IMR-90 (cell line): ENCODE measurements around the gene PMS2. TPM values are rescaled to one million over a fixed set of nuclear protein-coding genes. Genes with fewer than 3 reads are reported as not detected.

Experiments used
- ATAC-seq: fragments of 200-7000 bp; cut with Tn5 transposase; 2 replicates; pipeline ENCODE4 v1.9.1; 2020; ENCODE audit warnings: low read depth, mild to moderate bottlenecking, moderate library complexity
- BruUV-seq: library from RNA; stranded (reverse); fragments of 400-500 nt; replicated peaks from 2 replicates; lab custom pipeline; 2021; lab: Mats Ljungman, UMichigan
- CTCF ChIA-PET: fragments of 300-600 bp; formaldehyde crosslinking; extraction: SDS; loops from one replicate; lab custom pipeline; 2021; ENCODE audit warnings: antibody characterized with exemption; lab: Yijun Ruan, JAX
- POLR2A ChIA-PET: fragments of 300-600 bp; sonication (Branson Sonifier 250); formaldehyde crosslinking; loops from one replicate; lab custom pipeline; 2022; ENCODE audit warnings: antibody characterized with exemption; ENCODE audit not compliant: unreplicated experiment; lab: Charles Lee
- DNase-seq: peaks from one replicate; pipeline ENCODE4 v3.0.0; 2013
- H2AFZ ChIP-seq: replicated peaks from 2 replicates; pipeline ENCODE3; 2013; ENCODE audit warnings: low read length, mild to moderate bottlenecking; ENCODE audit not compliant: poor library complexity
- H2AK5ac ChIP-seq: 2 replicates; pipeline ENCODE4 v1.6.1; 2013; ENCODE audit warnings: low read depth, low read length, inconsistent platforms
- H2AK9ac ChIP-seq: replicated peaks from 2 replicates; pipeline ENCODE3; 2013; ENCODE audit warnings: mild to moderate bottlenecking, low read depth, low read length, moderate library complexity; ENCODE audit not compliant: poor library complexity
- H2BK120ac ChIP-seq: 2 replicates; pipeline ENCODE4 v1.6.1; 2013; ENCODE audit warnings: low read depth, low read length, inconsistent platforms
- H2BK15ac ChIP-seq: 3 replicates; pipeline ENCODE4 v1.6.1; 2013; ENCODE audit warnings: low read depth, low read length, inconsistent platforms
- H2BK20ac ChIP-seq: 2 replicates; pipeline ENCODE4 v1.6.1; 2013; ENCODE audit warnings: low read depth, mild to moderate bottlenecking, inconsistent platforms, low read length, moderate library complexity
- H2BK5ac ChIP-seq: 2 replicates; pipeline ENCODE4 v1.6.1; 2013; ENCODE audit warnings: mild to moderate bottlenecking, low read depth, low read length, inconsistent platforms; ENCODE audit not compliant: poor library complexity, severe bottlenecking
- H3K14ac ChIP-seq: replicated peaks from 2 replicates; pipeline ENCODE4 v1.6.1; 2013; ENCODE audit warnings: low read depth, low read length, inconsistent platforms
- H3K18ac ChIP-seq: 2 replicates; pipeline ENCODE4 v1.6.1; 2013; ENCODE audit warnings: low read depth, low read length, control low read depth
- H3K23ac ChIP-seq: 2 replicates; pipeline ENCODE4 v1.6.1; 2013; ENCODE audit warnings: low read depth, low read length, inconsistent platforms
- H3K27ac ChIP-seq: 2 replicates; pipeline ENCODE4 v1.5.1; 2013; ENCODE audit warnings: mild to moderate bottlenecking, control low read depth, low read length; ENCODE audit not compliant: insufficient read depth
- H3K27me3 ChIP-seq: 2 replicates; pipeline ENCODE4 v1.6.1; 2013; ENCODE audit warnings: low read length; ENCODE audit not compliant: control insufficient read depth, insufficient read depth
- H3K36me3 ChIP-seq: 2 replicates; pipeline ENCODE4 v1.6.1; 2013; ENCODE audit warnings: low read length, mixed read lengths; ENCODE audit not compliant: control insufficient read depth, insufficient read depth
- H3K4ac ChIP-seq: 2 replicates; pipeline ENCODE4 v1.6.1; 2013; ENCODE audit warnings: low read depth, low read length, inconsistent platforms
- H3K4me1 ChIP-seq: 2 replicates; pipeline ENCODE4 v1.6.1; 2013; ENCODE audit warnings: low read length, mixed read lengths; ENCODE audit not compliant: control insufficient read depth, insufficient read depth
- H3K4me2 ChIP-seq: 2 replicates; pipeline ENCODE4 v1.6.1; 2013; ENCODE audit warnings: low read depth, mild to moderate bottlenecking, control low read depth, low read length, moderate library complexity
- H3K4me3 ChIP-seq: 2 replicates; pipeline ENCODE4 v1.5.1; 2013; ENCODE audit warnings: low read depth, mild to moderate bottlenecking, control low read depth, low read length, moderate library complexity; ENCODE audit not compliant: insufficient read depth
- H3K56ac ChIP-seq: 2 replicates; pipeline ENCODE4 v1.6.1; 2013; ENCODE audit warnings: low read length, inconsistent platforms; ENCODE audit not compliant: insufficient read depth; ENCODE audit errors: extremely low read depth
- H3K79me1 ChIP-seq, 2 experiments: 2 replicates each; pipeline ENCODE4 v1.6.1; 2013; ENCODE audit warnings: low read length in 2 of 2, inconsistent platforms in 1 of 2, low read depth in 1 of 2
- H3K9ac ChIP-seq: 2 replicates; pipeline ENCODE4 v1.6.1; 2013; ENCODE audit warnings: low read depth, low read length, control low read depth
- H3K9me1 ChIP-seq: 2 replicates; pipeline ENCODE4 v1.6.1; 2013; ENCODE audit warnings: low read length, inconsistent platforms; ENCODE audit not compliant: insufficient read depth
- H3K9me3 ChIP-seq: 2 replicates; pipeline ENCODE4 v1.6.1; 2013; ENCODE audit warnings: low read length; ENCODE audit not compliant: control insufficient read depth, insufficient read depth
- H4K20me1 ChIP-seq: 2 replicates; pipeline ENCODE4 v1.6.1; 2013; ENCODE audit warnings: low read length, inconsistent platforms; ENCODE audit not compliant: insufficient read depth
- H4K5ac ChIP-seq: 2 replicates; pipeline ENCODE4 v1.6.1; 2013; ENCODE audit warnings: mild to moderate bottlenecking, low read depth, low read length, control low read depth
- H4K8ac ChIP-seq, 2 experiments: 2 replicates each; pipeline ENCODE4 v1.6.1; 2013; ENCODE audit warnings: low read depth in 2 of 2, low read length in 2 of 2, control low read depth in 1 of 2, inconsistent platforms in 1 of 2
- H4K91ac ChIP-seq: 2 replicates; pipeline ENCODE4 v1.6.1; 2013; ENCODE audit warnings: low read depth, low read length, inconsistent platforms; ENCODE audit not compliant: insufficient read depth
- BHLHE40 ChIP-seq: fragments of 150-350 bp; IDR thresholded peaks from 2 replicates; pipeline ENCODE4 v1.6.1; 2016; ENCODE audit warnings: mild to moderate bottlenecking, low read depth, low read length
- CEBPB ChIP-seq: IDR thresholded peaks from 2 replicates; pipeline ENCODE4 v1.6.1; 2012; ENCODE audit warnings: low read depth, low read length, improper control_type of control experiment
- CHD1 ChIP-seq: IDR thresholded peaks from 2 replicates; pipeline ENCODE4 v1.6.1; 2012; ENCODE audit warnings: low read depth, low read length, improper control_type of control experiment
- CTCF ChIP-seq: conservative IDR thresholded peaks from 2 replicates; pipeline ENCODE4 v1.5.1; 2012; ENCODE audit warnings: mild to moderate bottlenecking, low read depth, low read length, improper control_type of control experiment
- ELK1 ChIP-seq: fragments of 150-350 bp; IDR thresholded peaks from 2 replicates; pipeline ENCODE4 v1.6.1; 2016; ENCODE audit warnings: low read depth, mild to moderate bottlenecking, low read length, moderate library complexity, borderline replicate concordance
- FOS ChIP-seq: fragments of 150-350 bp; IDR thresholded peaks from 2 replicates; pipeline ENCODE4 v1.6.1; 2016; ENCODE audit warnings: low read depth, low read length
- MAFK ChIP-seq: IDR thresholded peaks from 2 replicates; pipeline ENCODE4 v1.6.1; 2012; ENCODE audit warnings: low read depth, low read length, improper control_type of control experiment
- MAZ ChIP-seq: IDR thresholded peaks from 2 replicates; pipeline ENCODE4 v1.6.1; 2012; ENCODE audit warnings: low read depth, mild to moderate bottlenecking, low read length, improper control_type of control experiment, moderate library complexity, borderline replicate concordance
- MXI1 ChIP-seq: IDR thresholded peaks from 2 replicates; pipeline ENCODE4 v1.6.1; 2012; ENCODE audit warnings: low read depth, mild to moderate bottlenecking, low read length, moderate library complexity, borderline replicate concordance
- RAD21 ChIP-seq: IDR thresholded peaks from 2 replicates; pipeline ENCODE4 v1.6.1; 2012; ENCODE audit warnings: low read length, improper control_type of control experiment
- RCOR1 ChIP-seq: IDR thresholded peaks from 2 replicates; pipeline ENCODE4 v1.6.1; 2012; ENCODE audit warnings: mild to moderate bottlenecking, low read length, improper control_type of control experiment; ENCODE audit not compliant: insufficient replicate concordance
- RFX5 ChIP-seq: IDR thresholded peaks from 2 replicates; pipeline ENCODE4 v1.8.0; 2012; ENCODE audit warnings: low read depth, mild to moderate bottlenecking, low read length, moderate library complexity
- SMC3 ChIP-seq: fragments of 150-350 bp; IDR thresholded peaks from 2 replicates; pipeline ENCODE4 v1.6.1; 2016; ENCODE audit warnings: low read depth, mild to moderate bottlenecking, antibody characterized with exemption, low read length, moderate library complexity
- WGBS, 2 experiments: methylation state at CpG; one replicate each; pipeline versions ENCODE4 v1.1.5 to v1.1.7; 2013; ENCODE audit warnings: missing lambda C conversion rate in 2 of 2; ENCODE audit not compliant: insufficient read length in 1 of 2; ENCODE audit errors: extremely low coverage in 2 of 2; 5-methylcytosine and 5-hydroxymethylcytosine counted together
- dilution Hi-C: fragments of 300-500 bp; cut with HindIII; formaldehyde crosslinking; loops from one replicate; pipeline ENCODE4 v1.14.3; 2018; ENCODE audit warnings: low sequenced_read_pairs; ENCODE audit not compliant: unreplicated experiment
- in situ Hi-C: fragments of 300-500 bp; cut with MboI; formaldehyde crosslinking; loops from 3 replicates; pipeline ENCODE4 v1.14.3; 2019; ENCODE audit warnings: low sequenced_read_pairs, inconsistent platforms, mixed read lengths
- intact Hi-C: fragments of 100-400 bp; cut with micrococcal nuclease; formaldehyde crosslinking; loops from 2 replicates; pipeline ENCODE4 v1.10.0; 2022
- polyA plus RNA-seq, 3 experiments: library from polyadenylated mRNA; depleted of rRNA; stranded (reverse); fragments of >200 nt; gene quantifications; 2 replicates each; pipeline ENCODE4 v1.2.3, GENCODE V29; 2012; ENCODE audit warnings: low replicate concordance in 1 of 3
- total RNA-seq: library from RNA; depleted of rRNA; stranded (reverse); fragments of >200 nt; gene quantifications from 2 replicates; pipeline ENCODE4 v1.2.3, GENCODE V29; 2012

PMS2 gene
- total and polyA plus RNA-seq, 2 of the 4 experiments (the other 2 are of a cell fraction), result 6.8 to 14.3 TPM

GRCh38 chr7:6035165-6035564 is 26.3 kb upstream of the PMS2 start:
- intact Hi-C loops, result no loop called here

More at GRCh38 chr7:6035165-6035564, 26.3 kb upstream of the PMS2 start:
- H3K4me3 ChIP-seq, result no peak overlapping the region
- no peak overlapping the region for H3K4ac ChIP-seq
- H3K4me2 ChIP-seq, result no peak overlapping the region
- H2BK20ac ChIP-seq, result no peak overlapping the region
- no peak overlapping the region for H3K27ac ChIP-seq
- H3K56ac ChIP-seq, result no peak overlapping the region
- H3K79me1 ChIP-seq, result peaks cover 21 to 25% of the 10 kb centered on the region in 2 experiments
- H3K18ac ChIP-seq, result no peak overlapping the region
- H2BK5ac ChIP-seq, result no peak overlapping the region
- H3K9me1 ChIP-seq, result no peaks in the 10 kb centered on the region; the same call in 1 of the 2 replicates
- DNase-seq, result no peak
- H3K9ac ChIP-seq, result no peak overlapping the region
- no peak overlapping the region for H2BK15ac ChIP-seq
- H3K36me3 ChIP-seq, result peaks cover 45% of the 10 kb centered on the region
- dilution Hi-C loops, result no loop called here
- no peaks in the 10 kb centered on the region for H4K20me1 ChIP-seq
- H2AK9ac ChIP-seq, result no peak overlapping the region
- H3K14ac ChIP-seq, result no peak overlapping the region
- TF ChIP-seq BHLHE40 (no peak), RFX5 (no peak), SMC3 (no peak), RCOR1 (no peak), RAD21 (no peak), ELK1 (no peak), CEBPB (no peak), CHD1 (no peak), MXI1 (no peak), CTCF (no peak), MAZ (no peak), MAFK (no peak), FOS (no peak)
- H3K4me1 ChIP-seq, result no peaks in the 10 kb centered on the region
- H4K5ac ChIP-seq, result no peak overlapping the region
- H2AFZ ChIP-seq, result no peak overlapping the region
- H3K23ac ChIP-seq, result no peak overlapping the region
- ATAC-seq, result no peak
- ChIA-PET POLR2A (no interaction called here), CTCF (no interaction called here)
- no peak overlapping the region for H2AK5ac ChIP-seq
- BruUV-seq, result no TSS peak
- H3K9me3 ChIP-seq, result no peaks in the 10 kb centered on the region
- H4K8ac ChIP-seq, result no peak overlapping the region
- no peak overlapping the region for H4K91ac ChIP-seq
- no peaks in the 10 kb centered on the region for H3K27me3 ChIP-seq
- WGBS, 2 experiments, result 100% methylated on average over 6 of the region's 10 CpGs; no CpG with 5 or more reads in 1 of the 2 experiments
- H2BK120ac ChIP-seq, result no peak overlapping the region
- in situ Hi-C loops, result no loop called here
